ENCODE measurements around the gene FCHSD2.
"Not testable (repeated sequence)": the region's sequence is repeated elsewhere in the genome, so short reads cannot be mapped to it uniquely, and the experiment has no call there.

FCHSD2 gene

GRCh38 chr11:73061857-73062424, 80.2 kb downstream of the FCHSD2 start:
- not testable (repeated sequence) for H3K9me3 Mint-ChIP-seq; H3K4me3 Mint-ChIP-seq; H3K27ac Mint-ChIP-seq; H3K27me3 Mint-ChIP-seq (ENCODE audit: low read depth); DNase-seq (ENCODE audit: low spot score)
- Mint-ChIP-seq H3K36me3 (ENCODE audit: low read depth) (peaks cover 16% of the 10 kb centered on the region), H3K4me1 (ENCODE audit: low read depth) (peaks cover 19% of the 10 kb centered on the region)

GRCh38 chr11:73061434-73061833, 80.7 kb downstream of the FCHSD2 start:
- not testable (repeated sequence) for DNase-seq (ENCODE audit: low spot score); H3K9me3 Mint-ChIP-seq
- H3K4me1 Mint-ChIP-seq (ENCODE audit: low read depth), result peaks cover 17% of the 10 kb centered on the region

GRCh38 chr11:73059915-73060314, 82.2 kb downstream of the FCHSD2 start:
- Mint-ChIP-seq H3K27ac (no peak overlapping the region), H3K9me3 (no peaks in the 10 kb centered on the region), H3K4me1 (ENCODE audit: low read depth) (peaks cover 11% of the 10 kb centered on the region), H3K4me3 (no peak overlapping the region), H3K27me3 (ENCODE audit: low read depth) (no peaks in the 10 kb centered on the region), H3K36me3 (ENCODE audit: low read depth) (peaks cover 11% of the 10 kb centered on the region)
- no peak for DNase-seq (ENCODE audit: low spot score)

More at GRCh38 chr11:73061434-73061833, 80.7 kb downstream of the FCHSD2 start:
- H3K4me3 Mint-ChIP-seq; H3K27me3 Mint-ChIP-seq (ENCODE audit: low read depth); H3K27ac Mint-ChIP-seq: not testable (repeated sequence)
- H3K36me3 Mint-ChIP-seq (ENCODE audit: low read depth), result peaks cover 12% of the 10 kb centered on the region

GRCh38 chr11:73058989-73059674, 83.0 kb downstream of the FCHSD2 start:
- Mint-ChIP-seq H3K9me3 (no peaks in the 10 kb centered on the region), H3K4me1 (ENCODE audit: low read depth) (peaks cover 11% of the 10 kb centered on the region), H3K36me3 (ENCODE audit: low read depth) (peaks cover 11% of the 10 kb centered on the region), H3K27me3 (ENCODE audit: low read depth) (no peaks in the 10 kb centered on the region), H3K27ac (no peak overlapping the region), H3K4me3 (no peak overlapping the region)
- DNase-seq (ENCODE audit: low spot score), result no peak

- Mint-ChIP-seq H3K27ac (no peak overlapping the region), H3K4me1 (ENCODE audit: low read depth) (peaks cover 2% of the 10 kb centered on the region), H3K27me3 (ENCODE audit: low read depth) (no peaks in the 10 kb centered on the region), H3K9me3 (no peaks in the 10 kb centered on the region), H3K4me3 (no peak overlapping the region), H3K36me3 (ENCODE audit: low read depth) (peaks cover 5% of the 10 kb centered on the region)
- no peak for DNase-seq (ENCODE audit: low spot score)
Observed at GRCh38 chr11:73055655-73056354, 86.3 kb downstream of the FCHSD2 start.

GRCh38 chr11:73055002-73055401, 87.1 kb downstream of the FCHSD2 start:
- no peaks in the 10 kb centered on the region for H3K27me3 Mint-ChIP-seq (ENCODE audit: low read depth)

DNA sequence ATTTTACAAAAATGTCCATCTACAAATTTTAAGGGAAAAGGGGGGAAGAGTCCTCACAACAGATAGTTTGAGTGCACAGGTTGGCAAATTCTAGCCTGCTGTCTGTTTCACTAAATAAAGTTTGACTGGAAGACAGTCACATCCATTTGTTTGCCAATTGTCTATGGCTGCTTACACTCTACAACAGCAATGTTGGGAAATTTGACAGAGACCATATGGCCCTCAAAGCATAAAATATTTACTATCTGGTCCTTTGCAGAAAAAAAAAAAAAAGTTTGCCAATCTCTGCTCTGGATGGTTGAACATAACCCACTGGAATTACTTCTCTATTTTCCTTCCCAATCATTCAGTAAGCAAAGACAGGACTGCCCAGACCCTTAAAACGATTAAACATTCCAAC, 88.2 kb downstream of the FCHSD2 start:
- Mint-ChIP-seq H3K9me3 (no peaks in the 10 kb centered on the region), H3K4me1 (ENCODE audit: low read depth) (no peaks in the 10 kb centered on the region), H3K4me3 (no peak overlapping the region), H3K27me3 (ENCODE audit: low read depth) (no peaks in the 10 kb centered on the region), H3K27ac (no peak overlapping the region), H3K36me3 (ENCODE audit: low read depth) (no peaks in the 10 kb centered on the region)
- no peak for DNase-seq (ENCODE audit: low spot score)

More at GRCh38 chr11:73055002-73055401, 87.1 kb downstream of the FCHSD2 start:
- Mint-ChIP-seq H3K36me3 (ENCODE audit: low read depth) (no peaks in the 10 kb centered on the region), H3K4me3 (no peak overlapping the region), H3K9me3 (no peaks in the 10 kb centered on the region), H3K27ac (no peak overlapping the region), H3K4me1 (ENCODE audit: low read depth) (no peaks in the 10 kb centered on the region)
- DNase-seq (ENCODE audit: low spot score), result no peak

GRCh38 chr11:73048446-73048845, 93.7 kb downstream of the FCHSD2 start:
- H3K27ac Mint-ChIP-seq, result no peak overlapping the region
- H3K27me3 Mint-ChIP-seq (ENCODE audit: low read depth), result no peaks in the 10 kb centered on the region
- no peak overlapping the region for H3K4me3 Mint-ChIP-seq
- peaks cover 2% of the 10 kb centered on the region for H3K36me3 Mint-ChIP-seq (ENCODE audit: low read depth)
- H3K9me3 Mint-ChIP-seq, result no peaks in the 10 kb centered on the region
- DNase-seq (ENCODE audit: low spot score), result no peak
- peaks cover 12% of the 10 kb centered on the region for H3K4me1 Mint-ChIP-seq (ENCODE audit: low read depth)

- peak overlapping the region; percentile 31 for H3K27ac Mint-ChIP-seq
Observed at GRCh38 chr11:73047773-73048371, 94.2 kb downstream of the FCHSD2 start.

DNA sequence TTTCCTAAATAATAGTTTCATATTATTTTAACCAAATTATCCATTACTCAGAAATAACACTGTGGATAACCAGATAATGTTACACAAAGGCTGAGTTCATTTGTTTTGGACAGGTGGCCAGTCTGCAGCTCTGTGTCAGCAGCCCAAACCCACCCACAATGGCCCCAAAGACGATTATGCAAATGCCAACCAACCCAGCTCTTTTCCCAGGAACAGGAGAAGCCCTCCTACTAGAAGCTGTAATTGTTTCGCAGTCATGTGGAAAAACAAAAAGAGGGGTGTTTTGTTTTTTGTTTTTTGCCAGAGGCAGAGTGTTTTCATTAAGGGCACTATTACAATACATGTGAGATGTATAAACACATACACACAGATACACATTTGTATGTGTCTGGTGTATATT, 102.1 kb downstream of the FCHSD2 start:
- peaks cover 9% of the 10 kb centered on the region for H3K9me3 Mint-ChIP-seq
- H3K27ac Mint-ChIP-seq, result no peak overlapping the region
- H3K4me1 Mint-ChIP-seq (ENCODE audit: low read depth), result peaks cover 8% of the 10 kb centered on the region
- no peak for DNase-seq (ENCODE audit: low spot score)
- peaks cover 11% of the 10 kb centered on the region for H3K36me3 Mint-ChIP-seq (ENCODE audit: low read depth)
- H3K27me3 Mint-ChIP-seq (ENCODE audit: low read depth), result no peaks in the 10 kb centered on the region
- no peak overlapping the region for H3K4me3 Mint-ChIP-seq

More at GRCh38 chr11:73047773-73048371, 94.2 kb downstream of the FCHSD2 start:
- DNase-seq (ENCODE audit: low spot score), result no peak
- Mint-ChIP-seq H3K4me3 (peak overlapping the region; percentile 53), H3K27me3 (ENCODE audit: low read depth) (no peaks in the 10 kb centered on the region), H3K36me3 (ENCODE audit: low read depth) (peaks cover 2% of the 10 kb centered on the region), H3K9me3 (no peaks in the 10 kb centered on the region), H3K4me1 (ENCODE audit: low read depth) (peaks cover 12% of the 10 kb centered on the region)

DNA sequence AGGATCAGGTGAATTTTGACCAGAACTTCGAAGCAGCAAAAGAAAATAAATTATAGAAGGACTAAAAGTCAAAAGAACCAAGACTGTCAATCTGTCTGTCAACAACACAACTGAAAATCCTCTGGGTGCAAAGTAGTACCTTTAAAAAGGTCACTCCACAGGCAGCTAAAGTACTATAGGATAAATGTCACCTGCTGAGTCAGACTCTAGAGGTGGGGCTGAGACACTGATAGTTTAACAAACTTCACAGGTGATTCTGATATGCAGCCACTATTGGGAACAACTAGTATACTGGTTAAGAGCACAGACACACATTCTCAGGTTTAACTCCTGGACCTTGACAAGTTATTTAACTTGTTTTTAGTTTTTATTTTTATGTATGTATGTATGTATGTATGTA, 107.3 kb downstream of the FCHSD2 start:
- H3K27me3 Mint-ChIP-seq (ENCODE audit: low read depth), result no peaks in the 10 kb centered on the region
- peak overlapping the region; percentile 82 for H3K27ac Mint-ChIP-seq
- H3K4me1 Mint-ChIP-seq (ENCODE audit: low read depth), result peaks cover 16% of the 10 kb centered on the region
- H3K9me3 Mint-ChIP-seq, result peaks cover 3% of the 10 kb centered on the region
- DNase-seq (ENCODE audit: low spot score), result no peak
- peaks cover 10% of the 10 kb centered on the region for H3K36me3 Mint-ChIP-seq (ENCODE audit: low read depth)
- peak overlapping the region; percentile 54 for H3K4me3 Mint-ChIP-seq

DNA sequence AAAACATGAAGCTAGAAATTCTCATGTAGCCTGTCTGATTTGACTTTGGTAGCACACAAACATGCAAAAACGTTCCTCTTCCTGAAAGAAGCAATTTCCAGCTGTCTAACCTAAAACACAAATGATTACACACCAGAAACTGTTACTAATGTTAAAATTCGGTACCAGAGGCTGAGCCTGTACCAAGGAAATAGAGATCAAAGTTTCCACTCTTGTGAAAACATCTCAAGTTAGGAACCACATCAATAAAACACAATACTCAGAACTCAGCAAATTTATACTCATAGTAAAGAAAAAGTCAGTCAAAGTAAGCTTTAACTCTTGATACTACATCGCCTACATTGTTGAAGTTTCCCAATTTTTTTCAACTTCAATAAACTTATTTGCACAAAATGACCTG, 107.8 kb downstream of the FCHSD2 start:
- peaks cover 10% of the 10 kb centered on the region for H3K36me3 Mint-ChIP-seq (ENCODE audit: low read depth)
- H3K27ac Mint-ChIP-seq, result peak overlapping the region; percentile 82
- peaks cover 3% of the 10 kb centered on the region for H3K9me3 Mint-ChIP-seq
- H3K27me3 Mint-ChIP-seq (ENCODE audit: low read depth), result no peaks in the 10 kb centered on the region
- DNase-seq (ENCODE audit: low spot score), result no peak
- H3K4me1 Mint-ChIP-seq (ENCODE audit: low read depth), result peaks cover 16% of the 10 kb centered on the region
- H3K4me3 Mint-ChIP-seq, result peak overlapping the region; percentile 54

DNA sequence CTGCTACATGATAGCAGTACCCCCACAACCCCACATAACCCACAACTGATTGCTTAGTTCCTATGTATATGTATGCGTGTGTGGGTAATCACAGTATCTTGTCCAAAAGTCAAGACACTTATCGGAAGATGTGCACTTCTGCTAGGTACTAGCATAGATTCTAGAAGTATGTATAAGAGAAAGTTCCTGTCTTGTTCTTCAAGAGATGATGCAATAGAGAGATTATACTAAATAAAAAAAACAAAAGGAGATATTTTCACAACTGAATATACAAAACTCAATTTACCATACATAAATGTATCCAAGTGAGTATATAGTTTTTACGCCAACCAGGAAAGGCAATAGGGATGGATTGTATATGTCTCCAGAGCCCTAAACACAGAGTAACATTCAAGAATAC, 112.0 kb downstream of the FCHSD2 start:
- Mint-ChIP-seq H3K36me3 (ENCODE audit: low read depth) (peaks cover 34% of the 10 kb centered on the region), H3K4me3 (no peak overlapping the region), H3K9me3 (peaks cover 38% of the 10 kb centered on the region), H3K27ac (no peak overlapping the region), H3K4me1 (ENCODE audit: low read depth) (peaks cover 14% of the 10 kb centered on the region), H3K27me3 (ENCODE audit: low read depth) (no peaks in the 10 kb centered on the region)
- DNase-seq (ENCODE audit: low spot score), result no peak

DNA sequence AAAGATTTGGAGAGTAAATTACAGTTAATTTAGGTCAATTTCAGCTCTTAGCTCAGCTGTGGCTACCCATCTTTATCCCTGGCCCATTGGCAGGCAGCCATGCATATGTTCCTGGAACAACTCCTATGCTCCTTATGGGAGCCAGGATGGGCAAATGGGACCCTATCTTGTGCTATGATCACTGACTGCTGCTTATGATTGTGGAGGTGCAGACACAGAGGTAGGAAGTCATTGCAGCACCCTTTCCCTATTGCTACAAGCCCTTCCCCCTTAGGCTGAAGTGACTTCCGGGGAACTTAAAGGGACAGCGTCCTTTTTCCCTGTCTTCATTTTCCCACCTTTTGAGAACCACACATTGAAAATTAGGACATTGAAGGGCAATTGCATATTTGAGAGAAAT, 112.7 kb downstream of the FCHSD2 start:
- Mint-ChIP-seq H3K4me1 (ENCODE audit: low read depth) (peaks cover 8% of the 10 kb centered on the region), H3K36me3 (ENCODE audit: low read depth) (peaks cover 39% of the 10 kb centered on the region), H3K27ac (no peak overlapping the region), H3K9me3 (peaks cover 45% of the 10 kb centered on the region), H3K4me3 (no peak overlapping the region), H3K27me3 (ENCODE audit: low read depth) (no peaks in the 10 kb centered on the region)
- DNase-seq (ENCODE audit: low spot score), result no peak

Data from T-helper 2 cell treated with Interferon-gamma antibody and Interleukin-4, amounts not matched to agents 5 μg/mL and 100 μg/mL, for 36 hours (primary cell).